ENCODE measurements around the gene MYADM.
A peak's percentile ranks its signal among the peaks of the same experiment; 100 is the strongest.

Gene MYADM

GRCh38 chr19:53885036-53885435 lies 17.4 kb downstream of the MYADM start:
- DNase-seq (ENCODE audit: low spot score), result no peak

- no peak for DNase-seq (ENCODE audit: low spot score)
Observed at GRCh38 chr19:53892301-53892980, 24.8 kb downstream of the MYADM start.

- DNase-seq (ENCODE audit: low spot score), result peak; percentile 67
Observed at GRCh38 chr19:53892981-53893325, 25.3 kb downstream of the MYADM start.

GRCh38 chr19:53894707-53895106 lies 27.0 kb downstream of the MYADM start:
- DNase-seq (ENCODE audit: low spot score), result no peak

- DNase-seq (ENCODE audit: low spot score), result no peak
Observed at GRCh38 chr19:53896682-53897081, 29.0 kb downstream of the MYADM start.

- DNase-seq (ENCODE audit: low spot score), result no peak
Observed at GRCh38 chr19:53897459-53897858, 29.8 kb downstream of the MYADM start.

GRCh38 chr19:53898166-53898565 lies 30.5 kb downstream of the MYADM start:
- DNase-seq (ENCODE audit: low spot score), result no peak

GRCh38 chr19:53898636-53899341 lies 31.1 kb downstream of the MYADM start:
- DNase-seq (ENCODE audit: low spot score), result peak; percentile 69

GRCh38 chr19:53900191-53900860 lies 32.6 kb downstream of the MYADM start:
- DNase-seq (ENCODE audit: low spot score), result no peak

GRCh38 chr19:53903055-53903680 lies 35.5 kb downstream of the MYADM start:
- no peak for DNase-seq (ENCODE audit: low spot score)

- DNase-seq (ENCODE audit: low spot score), result no peak
Observed at GRCh38 chr19:53904909-53905308, 37.2 kb downstream of the MYADM start.

- DNase-seq (ENCODE audit: low spot score), result no peak
Observed at GRCh38 chr19:53905787-53906186, 38.1 kb downstream of the MYADM start.

- DNase-seq (ENCODE audit: low spot score), result peak; percentile 88
Observed at GRCh38 chr19:53906211-53907192, 38.8 kb downstream of the MYADM start.

- DNase-seq (ENCODE audit: low spot score), result no peak
Observed at GRCh38 chr19:53907193-53907581, 39.5 kb downstream of the MYADM start.

- no peak for DNase-seq (ENCODE audit: low spot score)
Observed at GRCh38 chr19:53907690-53908089, 40.0 kb downstream of the MYADM start.

GRCh38 chr19:53908106-53908934 lies 40.6 kb downstream of the MYADM start:
- DNase-seq (ENCODE audit: low spot score), result peak; percentile 83

GRCh38 chr19:53908935-53909415 lies 41.3 kb downstream of the MYADM start, which contains the start of gene CACNG7:
TSS of gene CACNG7 (plus strand) at chr19:53909278. CDS start at chr19:53912832, 3,554 bp downstream.
- DNase-seq (ENCODE audit: low spot score), result no peak

GRCh38 chr19:53909471-53910169 lies 41.9 kb downstream of the MYADM start:
- no peak for DNase-seq (ENCODE audit: low spot score)

GRCh38 chr19:53910170-53910518 lies 42.5 kb downstream of the MYADM start:
- DNase-seq (ENCODE audit: low spot score), result no peak

GRCh38 chr19:53912653-53913052 lies 45.0 kb downstream of the MYADM start:
- DNase-seq (ENCODE audit: low spot score), result no peak

Data from D341Med (cell line).